ENCODE measurements around the gene PPARA.

PPARA gene

DNA sequence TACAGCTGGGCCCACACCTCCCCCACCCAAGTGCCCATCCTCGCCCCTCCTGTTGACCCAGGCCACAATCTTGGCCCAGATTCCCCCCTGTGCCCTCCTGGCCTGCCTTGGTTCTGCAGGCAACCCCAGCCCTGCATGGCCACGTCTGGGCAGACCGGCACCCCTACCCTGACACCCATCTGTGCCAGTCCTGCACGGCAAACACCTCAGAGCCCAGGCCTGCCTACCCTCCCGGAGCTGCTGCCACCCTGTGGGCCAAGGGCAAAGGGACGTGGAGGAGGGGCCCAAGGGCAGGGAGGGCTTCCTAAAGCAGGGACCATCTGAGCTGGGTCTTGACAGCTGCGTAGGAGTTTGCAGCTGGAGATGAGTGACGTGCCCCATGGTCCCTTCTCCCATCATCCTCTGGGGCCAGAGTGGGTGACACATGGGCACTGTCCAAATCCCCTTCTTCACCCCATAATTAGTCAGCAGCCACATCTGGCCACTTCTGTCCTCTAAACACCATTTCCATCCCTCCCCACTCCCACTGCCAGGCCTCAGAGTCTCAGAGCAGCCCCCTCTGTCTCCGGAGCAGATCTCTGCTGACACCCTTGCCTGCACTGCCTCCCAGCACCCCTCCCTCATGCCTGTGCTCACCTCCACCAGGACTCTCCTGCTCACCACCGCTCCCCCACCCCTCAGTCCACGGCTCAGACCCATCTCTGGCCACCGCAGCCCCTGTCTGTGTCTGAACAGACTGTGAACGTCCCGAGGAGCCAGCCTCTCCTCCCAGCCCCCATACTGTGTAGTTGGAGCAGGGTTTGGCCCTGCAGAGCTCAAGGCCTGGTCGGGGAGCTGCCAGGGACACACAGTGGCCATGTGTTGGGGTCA lies 35.6 kb upstream of the PPARA start:
- no peak for DNase-seq

DNA sequence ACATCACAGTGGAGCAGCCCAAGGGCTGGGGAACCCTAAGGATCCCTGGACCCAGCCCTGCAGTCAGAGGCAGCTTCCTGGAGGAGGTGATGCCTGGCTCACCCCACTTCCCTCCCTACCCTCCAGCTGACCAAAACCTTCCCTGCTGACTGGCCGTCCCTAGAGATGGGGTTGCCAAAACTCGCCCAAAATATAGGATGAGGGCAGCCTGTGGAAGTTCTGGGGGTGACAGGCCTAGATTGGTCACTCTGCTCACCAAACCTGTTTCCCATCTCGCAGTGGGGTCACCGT lies 35.0 kb upstream of the PPARA start:
- DNase-seq, result no peak

- no peak for DNase-seq
Measured at GRCh38 chr22:46115755-46116490, 34.4 kb upstream of the PPARA start.

GRCh38 chr22:46116491-46116958 lies 33.8 kb upstream of the PPARA start:
- DNase-seq, result peak; percentile 31

GRCh38 chr22:46117206-46118199 lies 32.8 kb upstream of the PPARA start:
- no peak for DNase-seq

DNA sequence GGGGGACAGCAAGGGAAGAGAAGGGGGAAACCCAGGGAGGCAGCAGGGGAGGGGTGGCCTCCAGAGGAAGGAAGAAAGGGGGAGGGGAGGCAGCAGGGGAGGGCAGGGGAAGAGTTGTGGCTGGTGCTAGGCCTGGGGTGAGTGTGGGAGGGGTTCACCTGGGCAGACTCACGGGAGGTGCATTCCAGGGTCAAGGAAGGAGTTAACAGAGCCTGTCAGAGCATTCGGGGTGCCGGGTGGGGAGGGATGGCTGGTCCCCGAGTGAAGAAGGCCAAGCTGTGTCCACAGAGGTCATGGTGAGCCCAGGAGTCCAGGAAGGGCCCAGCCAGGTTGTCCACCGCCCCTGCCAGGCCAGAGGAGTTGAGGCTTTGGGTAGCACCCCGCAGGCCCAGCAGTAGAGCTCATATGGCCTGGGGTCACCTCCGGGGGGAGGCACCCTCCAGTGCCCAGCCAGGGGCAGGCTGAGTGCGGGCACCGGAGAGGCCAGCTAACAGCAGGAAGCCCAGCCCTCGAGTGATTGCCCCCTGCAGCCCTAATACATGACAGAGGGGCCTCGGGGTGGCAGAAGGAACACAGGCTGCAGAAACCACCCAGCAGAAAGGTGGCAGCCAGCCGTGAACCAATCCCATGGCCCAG lies 31.1 kb upstream of the PPARA start:
- DNase-seq, result no peak

GRCh38 chr22:46119729-46120419 lies 30.5 kb upstream of the PPARA start:
- no peak for DNase-seq

DNA sequence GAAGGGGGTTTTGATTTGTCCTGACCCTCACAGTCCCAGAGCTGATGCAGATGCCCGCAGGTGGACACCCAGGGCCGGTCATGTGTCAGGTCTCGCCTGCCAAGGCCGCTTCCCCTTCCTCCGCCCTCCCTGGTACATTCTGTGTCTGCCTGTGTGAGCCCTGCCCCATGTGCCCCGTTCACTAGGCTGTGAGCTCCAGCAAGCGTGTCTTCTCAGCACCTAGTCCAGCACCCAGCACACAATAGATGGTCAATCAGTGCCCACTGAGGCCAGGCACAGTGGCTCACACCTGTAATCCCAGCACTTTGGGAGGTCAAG lies 29.9 kb upstream of the PPARA start:
- DNase-seq, result no peak

GRCh38 chr22:46121079-46121478 lies 29.2 kb upstream of the PPARA start:
- no peak for DNase-seq

DNA sequence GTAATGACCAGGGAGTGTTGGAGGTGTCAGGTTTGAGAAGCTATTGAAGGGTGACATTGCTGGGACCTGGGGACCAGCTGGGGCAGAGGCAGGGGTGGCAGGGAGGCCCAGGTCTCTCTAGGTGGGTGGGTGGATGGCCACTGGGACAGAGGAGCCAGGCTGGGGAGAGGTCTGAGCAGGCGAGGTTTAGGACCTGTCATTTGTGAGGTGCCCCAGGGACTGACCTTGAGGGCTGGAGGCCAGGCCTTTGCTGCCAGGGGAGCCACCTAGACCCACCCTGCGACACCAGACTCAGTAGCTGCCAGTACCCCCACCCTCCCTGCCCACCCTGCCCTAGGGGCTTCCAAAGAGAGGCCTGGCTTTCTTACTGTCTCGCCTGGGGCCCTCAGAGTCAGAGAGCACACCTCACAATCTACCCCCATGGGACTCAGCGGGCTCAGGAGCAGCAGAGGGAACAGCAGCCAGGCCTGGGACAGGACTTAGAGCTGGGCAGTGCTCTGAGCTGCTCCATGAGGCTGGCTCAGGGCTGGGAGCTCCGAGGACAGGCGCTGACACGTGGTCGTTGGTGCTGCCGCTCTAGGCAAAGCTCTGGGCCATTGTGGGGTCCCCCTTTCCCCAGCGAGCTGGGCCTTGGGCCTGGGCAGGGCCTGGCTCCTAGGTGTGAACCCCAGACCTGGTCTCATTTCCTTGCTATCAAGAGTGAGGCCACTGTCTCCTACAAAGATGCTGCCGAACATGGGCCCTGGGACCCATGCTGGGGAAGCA lies 28.6 kb upstream of the PPARA start:
- no peak for DNase-seq

DNA sequence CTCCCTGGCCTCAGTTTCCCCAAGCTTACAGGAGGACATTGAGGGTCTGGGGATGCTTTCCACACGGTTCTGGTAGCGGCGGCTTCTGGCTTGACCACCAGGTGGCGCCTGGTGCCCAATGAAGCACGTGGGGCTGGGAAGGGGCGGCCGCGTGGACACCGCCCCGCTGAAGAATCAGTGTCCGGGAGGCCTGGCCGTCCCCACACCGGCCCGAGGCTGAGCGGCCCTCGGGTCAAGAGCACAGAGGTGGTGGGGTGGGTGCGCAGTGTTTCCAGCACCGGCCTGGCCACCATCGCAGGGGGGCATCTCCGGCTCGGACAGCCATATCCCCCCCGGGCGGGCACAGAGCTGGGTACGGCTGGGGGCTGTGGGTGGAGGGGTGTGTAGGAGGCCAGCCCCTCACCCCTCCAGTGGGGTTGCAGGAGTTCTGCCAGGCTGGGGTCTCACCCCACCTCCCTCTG lies 27.8 kb upstream of the PPARA start:
- DNase-seq, result no peak

GRCh38 chr22:46122980-46123693 lies 27.2 kb upstream of the PPARA start:
- no peak for DNase-seq

DNA sequence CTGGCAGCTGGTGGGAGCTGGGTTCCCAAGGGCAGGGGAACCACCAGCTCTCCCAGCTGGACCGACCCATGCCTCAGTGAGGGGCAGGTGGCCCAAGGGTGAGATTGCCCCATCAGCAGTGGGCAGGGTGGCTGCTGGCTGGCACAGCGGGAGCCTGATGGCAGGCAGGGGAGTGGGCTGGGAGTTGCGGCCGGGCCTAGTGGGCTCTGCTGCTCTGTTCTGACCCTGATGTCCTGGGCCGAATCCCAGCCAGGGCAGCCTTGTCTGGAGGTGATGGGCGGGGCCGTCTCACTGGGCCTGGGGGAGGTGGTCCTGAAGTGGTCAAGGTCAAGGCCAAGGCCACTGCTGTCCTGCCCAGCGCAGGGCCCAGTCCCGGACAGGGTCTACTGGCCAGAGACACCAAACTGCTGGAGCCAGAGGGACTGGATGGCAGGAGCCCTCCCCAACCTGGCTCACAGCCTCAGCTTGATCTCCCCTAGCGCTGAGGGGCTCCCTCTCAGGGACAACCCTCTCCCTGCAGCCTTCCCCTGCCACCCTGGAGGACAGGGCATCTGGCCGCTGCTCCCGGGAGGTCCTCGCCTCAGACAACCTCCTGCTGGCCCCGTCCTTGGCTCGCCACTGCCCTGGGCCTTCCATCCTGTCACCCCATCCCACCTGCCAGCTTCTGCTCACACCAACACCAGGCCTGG lies 26.5 kb upstream of the PPARA start:
- no peak for DNase-seq

- DNase-seq, result no peak
Measured at GRCh38 chr22:46124383-46125144, 25.8 kb upstream of the PPARA start.

DNA sequence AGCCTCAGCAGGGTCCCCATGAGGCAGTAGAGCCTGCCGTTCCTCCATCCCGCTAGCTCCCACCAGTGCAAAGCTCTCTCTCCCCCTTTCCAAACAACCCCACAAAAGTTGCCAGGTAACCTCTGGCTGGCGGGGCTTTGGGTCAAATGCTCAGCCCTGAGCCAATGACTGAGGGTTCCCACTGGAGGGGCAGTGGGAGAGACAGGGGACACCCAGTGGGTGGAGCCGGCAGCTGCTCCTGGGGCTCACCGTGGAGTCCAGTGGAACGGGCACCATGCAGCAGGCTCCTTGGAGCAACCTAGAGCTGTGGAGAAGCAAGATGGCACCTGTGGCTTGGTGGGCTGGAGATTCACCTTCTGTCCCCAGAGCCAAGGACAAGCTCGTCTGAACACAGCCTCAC lies 25.0 kb upstream of the PPARA start:
- DNase-seq, result no peak

- DNase-seq, result no peak
Measured at GRCh38 chr22:46125816-46126765, 24.2 kb upstream of the PPARA start.

- no peak for DNase-seq
Measured at GRCh38 chr22:46126853-46127385, 23.4 kb upstream of the PPARA start.

- no peak for DNase-seq
Measured at GRCh38 chr22:46127556-46127955, 22.8 kb upstream of the PPARA start.

All from GF-D8 (cell line).